ENCODE results near the gene MTO1.
"Not testable (repeated sequence)": the region's sequence is repeated elsewhere in the genome, so short reads cannot be mapped to it uniquely, and the experiment has no call there.

Gene MTO1

GRCh38 chr6:73515204-73515655 lies 53.7 kb downstream of the MTO1 start:
- Histone ChIP-seq H3K9me3 (ENCODE audit: severe bottlenecking) (no peaks in the 10 kb centered on the region), H3K4me3 (ENCODE audit: low read depth, low read length) (no peak overlapping the region), H3K27ac (no peak overlapping the region), H3K27me3 (ENCODE audit: insufficient read depth, low read depth, severe bottlenecking) (no peaks in the 10 kb centered on the region), H3K36me3 (peaks cover 68% of the 10 kb centered on the region)
- TF ChIP-seq CTCF (IDR thresholded peaks at IDR 0.05; ENCODE audit: low read depth, low read length) = no peak
- no peak for DNase-seq

- Histone ChIP-seq H3K9me3 (ENCODE audit: severe bottlenecking) (no peaks in the 10 kb centered on the region), H3K27ac (peak overlapping the region; percentile 14), H3K27me3 (ENCODE audit: insufficient read depth, low read depth, severe bottlenecking) (no peaks in the 10 kb centered on the region), H3K36me3 (peaks cover 69% of the 10 kb centered on the region), H3K4me3 (ENCODE audit: low read depth, low read length) (no peak overlapping the region)
- no peak for TF ChIP-seq CTCF (IDR thresholded peaks at IDR 0.05; ENCODE audit: low read depth, low read length)
- no peak for DNase-seq
These were observed 55.3 kb downstream of the MTO1 start for GRCh38 chr6:73516514-73517489.

GRCh38 chr6:73518100-73518981 lies 56.8 kb downstream of the MTO1 start:
- not testable (repeated sequence) for DNase-seq; H3K4me3 ChIP-seq (ENCODE audit: low read depth, low read length)

GRCh38 chr6:73518982-73519881 lies 57.7 kb downstream of the MTO1 start:
- DNase-seq; H3K9me3 ChIP-seq (ENCODE audit: severe bottlenecking); H3K27me3 ChIP-seq (ENCODE audit: insufficient read depth, low read depth, severe bottlenecking): not testable (repeated sequence)
- H3K27ac ChIP-seq = peak overlapping the region; percentile 98
- peaks cover 63% of the 10 kb centered on the region for H3K36me3 ChIP-seq
- H3K4me3 ChIP-seq (ENCODE audit: low read depth, low read length) = peak overlapping the region; percentile 86

More at GRCh38 chr6:73518100-73518981, 56.8 kb downstream of the MTO1 start:
- peaks cover 65% of the 10 kb centered on the region for H3K36me3 ChIP-seq
- H3K9me3 ChIP-seq (ENCODE audit: severe bottlenecking); H3K27ac ChIP-seq; H3K27me3 ChIP-seq (ENCODE audit: insufficient read depth, low read depth, severe bottlenecking): not testable (repeated sequence)

- Histone ChIP-seq H3K27ac (peak overlapping the region; percentile 98), H3K36me3 (peaks cover 56% of the 10 kb centered on the region), H3K4me3 (ENCODE audit: low read depth, low read length) (peak overlapping the region; percentile 86), H3K27me3 (ENCODE audit: insufficient read depth, low read depth, severe bottlenecking) (no peaks in the 10 kb centered on the region), H3K9me3 (ENCODE audit: severe bottlenecking) (no peaks in the 10 kb centered on the region)
- no peak for TF ChIP-seq CTCF (IDR thresholded peaks at IDR 0.05; ENCODE audit: low read depth, low read length)
- peak; percentile 49 for DNase-seq
These were observed 58.6 kb downstream of the MTO1 start for GRCh38 chr6:73519926-73520687.

Data from WERI-Rb-1 (cell line).